Thoracic aorta (tissue), 2 donors: ENCODE data around the gene INPP5D. TPM values are rescaled to one million over a fixed set of nuclear protein-coding genes. Genes with fewer than 3 reads are reported as not detected.

Source experiments
- ATAC-seq: fragments of 150-250 bp; one replicate; pipeline ENCODE4 v1.8.0; 2017; ENCODE audit warnings: low read depth; ENCODE audit not compliant: insufficient number of reproducible peaks, low FRiP score
- DNase-seq: peaks from one replicate; pipeline ENCODE4 v3.0.0-alpha.2; 2020; ENCODE audit warnings: low spot score
- H3K27ac ChIP-seq, 2 donors: fragments of 200-600 bp; sonication (generic); 1 replicate in 1 of 2; 2 replicates in 1 of 2; pipeline ENCODE4 v1.5.1; 2016; ENCODE audit warnings: mild to moderate bottlenecking in 2 of 2, moderate library complexity in 2 of 2
- H3K27me3 ChIP-seq: fragments of 200-600 bp; sonication (generic); replicated peaks from 2 replicates; pipeline ENCODE4 v1.6.0; 2016; ENCODE audit warnings: mild to moderate bottlenecking; ENCODE audit not compliant: insufficient read depth
- H3K36me3 ChIP-seq: fragments of 200-600 bp; sonication (generic); one replicate; pipeline ENCODE4 v1.5.1; 2016
- H3K4me1 ChIP-seq, 2 donors: fragments of 200-600 bp; sonication (generic); 1 replicate in 1 of 2; 2 replicates in 1 of 2; pipeline versions ENCODE4 v1.5.1 to v1.6.0; 2016; ENCODE audit warnings: low read depth in 2 of 2, mild to moderate bottlenecking in 1 of 2; ENCODE audit not compliant: control insufficient read depth in 1 of 2
- H3K4me3 ChIP-seq: fragments of 200-600 bp; sonication (generic); 2 replicates; pipeline ENCODE4 v1.5.1; 2016; ENCODE audit warnings: mild to moderate bottlenecking
- H3K9me3 ChIP-seq: fragments of 200-600 bp; sonication (generic); 2 replicates; pipeline ENCODE4 v1.5.1; 2016
- CTCF ChIP-seq: fragments of 200-600 bp; sonication (generic); IDR thresholded peaks from one replicate; pipeline ENCODE4 v1.5.1; 2019; ENCODE audit warnings: antibody characterized with exemption
- total RNA-seq, 2 donors: library from RNA; depleted of rRNA; stranded (reverse); fragments of >200 nt; gene quantifications; one replicate each; pipeline versions ENCODE4 v1.1.0 to v1.2.3, GENCODE V29; 2016

The INPP5D gene
- total RNA-seq, 2 donors from 2014 or later, result 24.2 to 49.7 TPM

DNA sequence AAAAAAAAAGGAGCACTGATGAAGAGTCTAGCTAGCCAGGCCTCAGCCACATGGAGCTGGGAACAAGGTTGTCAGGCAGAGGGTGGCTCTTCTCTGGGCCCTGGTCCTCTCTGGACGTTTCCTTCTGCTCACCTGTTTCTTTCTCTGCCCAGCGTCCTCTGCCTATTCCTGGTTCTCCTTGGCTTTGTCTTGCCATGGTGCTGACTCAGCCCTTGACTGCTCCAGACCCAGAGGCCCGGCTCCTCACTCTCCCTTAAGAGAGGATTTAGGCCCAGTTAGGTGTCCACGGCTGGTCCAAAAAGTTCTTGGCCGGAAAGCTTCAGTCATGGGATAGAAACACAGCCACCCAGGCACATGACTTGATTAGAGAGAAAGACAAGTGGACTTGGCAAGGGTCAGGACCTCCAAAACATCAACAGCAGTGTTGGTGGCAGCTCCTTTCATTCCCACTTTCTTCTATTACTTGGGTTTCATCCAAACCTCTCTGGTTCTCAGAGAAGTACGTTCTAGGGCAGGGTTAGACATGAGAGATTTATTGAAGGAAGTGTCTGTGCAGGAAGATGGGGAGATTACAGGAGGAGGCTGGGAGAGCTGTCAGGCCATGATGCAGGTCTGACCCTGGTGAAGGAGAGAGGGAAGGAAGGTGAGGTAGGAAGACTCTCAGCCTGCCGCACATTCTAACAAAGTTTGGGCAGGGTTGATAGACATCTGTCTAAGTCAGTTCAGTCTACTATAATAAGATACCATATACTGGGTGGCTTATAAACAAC, 176.9 kb downstream of the INPP5D start:
- Histone ChIP-seq H3K4me3 (no peak overlapping the region), H3K27me3 (no peaks in the 10 kb centered on the region), H3K36me3 (no peaks in the 10 kb centered on the region), H3K27ac (no peak overlapping the region), H3K9me3 (no peaks in the 10 kb centered on the region), H3K4me1 (peaks cover 0 to 6% of the 10 kb centered on the region in 2 donors)
- DNase-seq (no peak), ATAC-seq (no peak)
- no peak for TF ChIP-seq CTCF

GRCh38 chr2:233240897-233241296, 180.8 kb downstream of the INPP5D start:
- Histone ChIP-seq H3K4me1 (peaks cover 0 to 7% of the 10 kb centered on the region in 2 donors), H3K9me3 (no peaks in the 10 kb centered on the region), H3K27me3 (no peaks in the 10 kb centered on the region), H3K27ac (no peak overlapping the region), H3K4me3 (no peak overlapping the region), H3K36me3 (no peaks in the 10 kb centered on the region)
- ATAC-seq (no peak), DNase-seq (no peak)
- no peak for TF ChIP-seq CTCF

- ATAC-seq (no peak), DNase-seq (no peak)
- peak overlapping the region in 1 of 2 donors; percentile 3 for H3K27ac ChIP-seq
- no peaks in the 10 kb centered on the region for H3K36me3 ChIP-seq
- H3K9me3 ChIP-seq, result no peaks in the 10 kb centered on the region
- H3K4me3 ChIP-seq, result no peak overlapping the region
- peaks cover 0 to 7% of the 10 kb centered on the region in 2 donors for H3K4me1 ChIP-seq
- no peaks in the 10 kb centered on the region for H3K27me3 ChIP-seq
- no peak for TF ChIP-seq CTCF
Measured at GRCh38 chr2:233241803-233242202, 181.7 kb downstream of the INPP5D start.

GRCh38 chr2:233242231-233242927, 182.2 kb downstream of the INPP5D start:
- ATAC-seq, result peak; percentile 48

More at GRCh38 chr2:233242231-233242927, 182.2 kb downstream of the INPP5D start:
- no peak overlapping the region for H3K4me3 ChIP-seq
- no peak for TF ChIP-seq CTCF
- DNase-seq, result no peak
- H3K27me3 ChIP-seq, result no peaks in the 10 kb centered on the region
- no peaks in the 10 kb centered on the region for H3K36me3 ChIP-seq
- peaks cover 0 to 7% of the 10 kb centered on the region in 2 donors for H3K4me1 ChIP-seq
- H3K27ac ChIP-seq, result peak overlapping the region in 1 of 2 donors; percentile 3
- H3K9me3 ChIP-seq, result no peaks in the 10 kb centered on the region
